ENCODE measurements around the gene FKBP5.

DNA sequence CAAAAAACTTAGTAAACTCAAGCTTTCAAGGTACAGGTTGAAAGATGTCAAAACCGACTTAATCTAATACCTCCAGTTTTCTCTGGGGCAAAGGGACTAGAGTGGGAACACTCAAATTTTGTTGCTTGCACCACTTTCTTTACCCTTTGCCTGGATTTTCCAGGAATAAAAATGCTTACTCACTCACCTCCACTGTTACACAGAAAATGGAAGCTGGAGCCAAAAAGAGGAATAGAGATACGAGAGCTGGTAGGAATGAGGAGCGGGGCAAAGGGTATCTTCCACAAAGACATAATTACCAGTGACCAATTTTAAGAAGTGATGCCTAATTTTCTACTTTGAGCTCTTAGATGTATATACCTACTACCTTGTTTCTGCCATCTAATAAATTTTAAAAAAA lies 96.5 kb downstream of the FKBP5 start:
- TF ChIP-seq POLR2AphosphoS5 (IDR thresholded peaks at IDR 0.05; ENCODE audit: low read depth, low read length): no peak
- no peak for TF ChIP-seq POLR2A (IDR thresholded peaks at IDR 0.05; ENCODE audit: low read depth, low read length)

Measured in GM12892 (cell line).